Bronchial epithelial cell (primary cell): Measurements from ENCODE around the gene EPN3. TPM values are rescaled to one million over a fixed set of nuclear protein-coding genes. Genes with fewer than 3 reads are reported as not detected.
A peak's percentile ranks its signal among the peaks of the same experiment; 100 is the strongest.

Source experiments
- DNase-seq: peaks from one replicate; pipeline ENCODE4 v3.0.0-alpha.2; 2010; ENCODE audit warnings: low read depth
- FAIRE-seq: peaks from 2 replicates; lab custom pipeline; 2011; peaks lifted over from hg19 to GRCh38; lab: Jason Lieb, UNC
- H3K27me3 ChIP-seq: 2 replicates; pipeline ENCODE4 v1.5.1; 2011; ENCODE audit warnings: low read length; ENCODE audit not compliant: control insufficient read depth, insufficient read depth
- H3K36me3 ChIP-seq: 2 replicates; pipeline ENCODE4 v1.5.1; 2011; ENCODE audit warnings: low read length; ENCODE audit not compliant: control insufficient read depth, insufficient read depth
- H3K4me3 ChIP-seq: 2 replicates; pipeline ENCODE4 v1.5.1; 2011; ENCODE audit warnings: mild to moderate bottlenecking, low read depth, low read length, control low read depth
- total RNA-seq: library from RNA; depleted of rRNA; stranded (reverse); fragments of >200 nt; gene quantifications from 2 replicates; pipeline ENCODE4 v1.2.1, GENCODE V29; 2014
- TF ChIP-seq, protein P1 (sequence below): IDR thresholded peaks from 2 replicates; pipeline ENCODE4 v1.5.1; 2011; ENCODE audit warnings: mild to moderate bottlenecking, moderate library complexity, low read length, control low read depth, inconsistent platforms; ENCODE audit not compliant: insufficient read depth, severe bottlenecking

EPN3 gene
- total RNA-seq, 1 donor from 2014 or later: 2.9 TPM

DNA sequence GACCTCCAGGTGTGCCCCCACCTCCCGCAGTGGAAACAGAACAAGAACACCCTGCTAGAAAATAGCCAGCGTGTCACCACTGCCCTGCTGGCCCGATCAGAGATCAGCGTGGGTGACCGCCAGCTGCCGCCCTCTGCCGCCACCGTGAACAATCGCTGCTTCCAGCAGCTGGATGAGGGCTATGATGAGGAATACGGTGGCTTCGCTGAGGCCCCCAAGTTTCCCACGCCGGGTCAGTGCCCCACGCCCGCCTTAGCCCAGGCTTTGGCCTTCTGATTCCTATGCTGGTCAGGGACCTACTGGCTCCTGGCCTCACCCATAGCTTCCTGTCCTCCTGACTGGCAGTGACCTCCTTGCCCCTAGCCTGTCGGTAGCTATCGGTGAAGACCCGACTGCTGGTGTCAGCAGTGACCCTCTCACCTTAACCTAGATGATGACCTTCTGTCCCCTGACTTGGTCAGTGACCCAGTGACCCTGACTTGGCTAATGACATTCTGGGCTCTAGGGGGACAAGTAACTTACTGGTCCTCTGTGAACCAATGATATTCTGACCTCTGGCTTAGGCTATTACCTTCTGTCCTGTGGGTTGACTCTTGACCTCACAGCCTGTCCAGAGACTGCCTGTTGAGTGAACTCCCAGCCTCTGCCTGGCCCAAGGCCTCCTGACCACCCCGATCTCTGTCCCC, 16.9 kb downstream of the EPN3 start:
- H3K27me3 ChIP-seq: no peaks in the 10 kb centered on the region
- H3K36me3 ChIP-seq: peaks cover 2% of the 10 kb centered on the region
- no peak for DNase-seq
- peak; percentile 47 for FAIRE-seq
- no peak overlapping the region for H3K4me3 ChIP-seq
- TF ChIP-seq, protein P1, sequence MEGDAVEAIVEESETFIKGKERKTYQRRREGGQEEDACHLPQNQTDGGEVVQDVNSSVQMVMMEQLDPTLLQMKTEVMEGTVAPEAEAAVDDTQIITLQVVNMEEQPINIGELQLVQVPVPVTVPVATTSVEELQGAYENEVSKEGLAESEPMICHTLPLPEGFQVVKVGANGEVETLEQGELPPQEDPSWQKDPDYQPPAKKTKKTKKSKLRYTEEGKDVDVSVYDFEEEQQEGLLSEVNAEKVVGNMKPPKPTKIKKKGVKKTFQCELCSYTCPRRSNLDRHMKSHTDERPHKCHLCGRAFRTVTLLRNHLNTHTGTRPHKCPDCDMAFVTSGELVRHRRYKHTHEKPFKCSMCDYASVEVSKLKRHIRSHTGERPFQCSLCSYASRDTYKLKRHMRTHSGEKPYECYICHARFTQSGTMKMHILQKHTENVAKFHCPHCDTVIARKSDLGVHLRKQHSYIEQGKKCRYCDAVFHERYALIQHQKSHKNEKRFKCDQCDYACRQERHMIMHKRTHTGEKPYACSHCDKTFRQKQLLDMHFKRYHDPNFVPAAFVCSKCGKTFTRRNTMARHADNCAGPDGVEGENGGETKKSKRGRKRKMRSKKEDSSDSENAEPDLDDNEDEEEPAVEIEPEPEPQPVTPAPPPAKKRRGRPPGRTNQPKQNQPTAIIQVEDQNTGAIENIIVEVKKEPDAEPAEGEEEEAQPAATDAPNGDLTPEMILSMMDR: no peak

DNA sequence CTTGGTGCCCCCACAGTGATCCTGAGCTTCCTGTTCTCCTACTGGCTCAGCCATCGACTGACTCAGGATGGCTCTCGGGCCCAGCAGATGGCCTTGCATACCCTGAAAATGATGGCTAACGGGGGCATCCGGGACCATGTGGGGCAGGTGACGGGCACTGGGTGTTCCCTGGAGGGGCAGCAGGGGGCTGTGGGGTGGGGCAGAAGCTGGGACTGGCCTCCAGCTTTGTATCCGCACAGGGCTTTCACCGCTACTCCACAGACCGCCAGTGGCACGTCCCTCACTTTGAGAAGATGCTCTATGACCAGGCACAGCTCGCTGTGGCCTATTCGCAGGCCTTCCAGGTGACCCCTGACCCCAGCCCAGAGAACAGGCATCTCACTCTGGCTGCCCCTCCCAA, 17.4 kb downstream of the EPN3 start:
- H3K27me3 ChIP-seq: no peaks in the 10 kb centered on the region
- FAIRE-seq (no peak), DNase-seq (no peak)
- no peak overlapping the region for H3K4me3 ChIP-seq
- peaks cover 2% of the 10 kb centered on the region for H3K36me3 ChIP-seq
- TF ChIP-seq, protein P1: no peak

DNA sequence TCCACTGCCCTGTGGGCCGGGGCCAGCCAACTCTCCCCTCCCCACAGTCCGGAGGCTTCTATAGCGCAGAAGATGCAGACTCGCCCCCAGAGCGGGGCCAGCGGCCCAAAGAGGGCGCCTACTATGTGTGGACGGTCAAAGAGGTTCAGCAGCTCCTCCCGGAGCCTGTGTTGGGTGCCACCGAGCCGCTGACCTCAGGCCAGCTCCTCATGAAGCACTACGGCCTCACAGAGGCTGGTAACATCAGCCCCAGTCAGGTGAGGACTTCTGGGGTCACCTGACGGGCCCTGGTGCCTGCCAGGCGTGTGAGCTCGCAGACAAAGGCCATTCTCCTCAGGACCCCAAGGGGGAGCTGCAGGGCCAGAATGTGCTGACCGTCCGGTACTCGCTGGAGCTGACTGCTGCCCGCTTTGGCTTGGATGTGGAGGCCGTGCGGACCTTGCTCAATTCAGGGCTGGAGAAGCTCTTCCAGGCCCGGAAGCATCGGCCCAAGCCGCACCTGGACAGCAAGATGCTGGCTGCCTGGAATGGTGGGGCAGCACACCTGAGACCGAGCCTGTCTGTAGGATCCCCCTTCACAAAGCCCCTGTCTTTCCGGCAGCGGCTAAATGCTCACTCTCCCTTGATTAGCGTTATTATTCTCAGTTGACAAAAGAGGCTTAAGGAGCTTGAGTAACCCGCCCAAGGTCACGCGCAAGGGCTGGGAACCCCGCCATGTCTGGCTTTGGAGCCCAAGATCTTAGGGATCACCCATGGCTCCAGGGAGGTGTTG, 18.3 kb downstream of the EPN3 start:
- TF ChIP-seq, protein P1: peak; percentile 88
- Histone ChIP-seq H3K27me3 (no peaks in the 10 kb centered on the region), H3K36me3 (peaks cover 5% of the 10 kb centered on the region), H3K4me3 (no peak overlapping the region)
- DNase-seq (peak; percentile 56), FAIRE-seq (no peak)

DNA sequence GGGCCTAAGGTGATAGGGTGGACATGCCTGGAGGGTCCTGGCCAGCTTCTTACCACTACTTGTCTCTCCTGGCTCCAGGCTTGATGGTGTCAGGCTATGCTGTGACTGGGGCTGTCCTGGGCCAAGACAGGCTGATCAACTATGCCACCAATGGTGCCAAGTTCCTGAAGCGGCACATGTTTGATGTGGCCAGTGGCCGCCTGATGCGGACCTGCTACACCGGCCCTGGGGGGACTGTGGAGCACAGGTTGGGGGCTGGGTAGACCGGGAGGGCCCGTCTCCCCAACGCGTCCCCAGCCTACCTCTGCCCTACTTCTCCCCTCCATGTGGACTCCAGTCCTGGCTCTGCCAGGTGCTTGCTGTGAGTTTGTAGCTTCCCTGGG, 18.9 kb downstream of the EPN3 start:
- Histone ChIP-seq H3K4me3 (no peak overlapping the region), H3K36me3 (peaks cover 5% of the 10 kb centered on the region), H3K27me3 (no peaks in the 10 kb centered on the region)
- TF ChIP-seq, protein P1: no peak
- no peak for DNase-seq
- no peak for FAIRE-seq

DNA sequence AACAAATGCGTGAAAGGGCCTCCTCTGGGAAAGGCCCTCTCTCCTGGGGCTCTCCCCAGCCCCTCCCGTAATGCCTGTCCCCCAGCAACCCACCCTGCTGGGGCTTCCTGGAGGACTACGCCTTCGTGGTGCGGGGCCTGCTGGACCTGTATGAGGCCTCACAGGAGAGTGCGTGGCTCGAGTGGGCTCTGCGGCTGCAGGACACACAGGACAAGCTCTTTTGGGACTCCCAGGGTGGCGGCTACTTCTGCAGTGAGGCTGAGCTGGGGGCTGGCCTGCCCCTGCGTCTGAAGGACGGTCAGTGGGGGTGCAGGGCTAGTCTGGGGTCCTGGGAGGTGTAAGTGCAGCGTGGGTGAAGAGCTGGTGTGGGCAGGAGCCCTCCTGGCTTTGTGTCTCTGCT, 19.3 kb downstream of the EPN3 start:
- Histone ChIP-seq H3K4me3 (no peak overlapping the region), H3K36me3 (peaks cover 5% of the 10 kb centered on the region), H3K27me3 (peaks cover under 1% of the 10 kb centered on the region)
- TF ChIP-seq, protein P1: no peak
- DNase-seq (no peak), FAIRE-seq (no peak)
